HG03432 (cell line): ENCODE measurements around the gene ITGA8.

ENCODE experiments used
- ATAC-seq: cut with Tn5 transposase; IDR thresholded peaks from one replicate; pipeline ENCODE4 v1.9.1; 2021; ENCODE audit warnings: mild to moderate bottlenecking, moderate library complexity; ENCODE audit not compliant: unreplicated experiment

ITGA8 gene

GRCh38 chr10:15472431-15473395 is 247.0 kb downstream of the ITGA8 start:
- ATAC-seq = no peak

GRCh38 chr10:15472008-15472407 is 247.7 kb downstream of the ITGA8 start:
- ATAC-seq = no peak

- no peak for ATAC-seq
Measured at GRCh38 chr10:15469111-15469510, 250.6 kb downstream of the ITGA8 start.

- no peak for ATAC-seq
Measured at GRCh38 chr10:15464381-15464780, 255.3 kb downstream of the ITGA8 start.
